A549 (cell line): ENCODE data around the gene SCIN.

Experiments
- BHLHE40 ChIP-seq: IDR thresholded peaks from 2 replicates; pipeline ENCODE4 v1.6.1; 2012; ENCODE audit warnings: low read depth, low read length, inconsistent platforms
- CHD2 ChIP-seq: fragments of 150-350 bp; IDR thresholded peaks from 2 replicates; pipeline ENCODE4 v1.6.1; 2014; ENCODE audit warnings: low read length; ENCODE audit not compliant: partially characterized antibody
- ESRRA ChIP-seq: fragments of 150-350 bp; IDR thresholded peaks from 2 replicates; pipeline ENCODE4 v1.6.1; 2014; ENCODE audit warnings: mild to moderate bottlenecking, low read length, borderline replicate concordance
- MYC ChIP-seq: IDR thresholded peaks from 2 replicates; pipeline ENCODE4 v1.6.1; 2012; ENCODE audit warnings: mild to moderate bottlenecking, inconsistent platforms, low read length, improper control_type of control experiment, borderline replicate concordance
- POLR2A ChIP-seq: IDR thresholded peaks from 2 replicates; pipeline ENCODE4 v1.6.1; 2012; ENCODE audit warnings: mild to moderate bottlenecking, low read length
- POLR2AphosphoS2 ChIP-seq: conservative IDR thresholded peaks from 2 replicates; pipeline ENCODE4 v1.6.1; 2012; ENCODE audit warnings: low read length, improper control_type of control experiment, inconsistent platforms
- RNF2 ChIP-seq: fragments of 200-600 bp; sonication (generic); IDR thresholded peaks from 2 replicates; pipeline ENCODE4 v1.6.1; 2016; ENCODE audit warnings: low read depth, mild to moderate bottlenecking, antibody characterized with exemption, moderate library complexity, borderline replicate concordance
- ZSCAN20 ChIP-seq: fragments of 250-450 bp; sonication (Bioruptor Pico); IDR thresholded peaks from 2 replicates; pipeline ENCODE4 v1.8.0; 2022; ENCODE audit warnings: mild to moderate bottlenecking, moderate library complexity
- TF ChIP-seq, protein P1 (sequence below): fragments of >200 bp; sonication (Bioruptor Twin); formaldehyde crosslinking; IDR thresholded peaks from 3 replicates; pipeline ENCODE4 v1.5.1; 2016
- TF ChIP-seq, protein P2 (sequence below): fragments of 200-600 bp; sonication (generic); IDR thresholded peaks from 2 replicates; pipeline ENCODE4 v1.6.1; 2016; ENCODE audit warnings: antibody characterized with exemption, mild to moderate bottlenecking, moderate library complexity

DNA sequence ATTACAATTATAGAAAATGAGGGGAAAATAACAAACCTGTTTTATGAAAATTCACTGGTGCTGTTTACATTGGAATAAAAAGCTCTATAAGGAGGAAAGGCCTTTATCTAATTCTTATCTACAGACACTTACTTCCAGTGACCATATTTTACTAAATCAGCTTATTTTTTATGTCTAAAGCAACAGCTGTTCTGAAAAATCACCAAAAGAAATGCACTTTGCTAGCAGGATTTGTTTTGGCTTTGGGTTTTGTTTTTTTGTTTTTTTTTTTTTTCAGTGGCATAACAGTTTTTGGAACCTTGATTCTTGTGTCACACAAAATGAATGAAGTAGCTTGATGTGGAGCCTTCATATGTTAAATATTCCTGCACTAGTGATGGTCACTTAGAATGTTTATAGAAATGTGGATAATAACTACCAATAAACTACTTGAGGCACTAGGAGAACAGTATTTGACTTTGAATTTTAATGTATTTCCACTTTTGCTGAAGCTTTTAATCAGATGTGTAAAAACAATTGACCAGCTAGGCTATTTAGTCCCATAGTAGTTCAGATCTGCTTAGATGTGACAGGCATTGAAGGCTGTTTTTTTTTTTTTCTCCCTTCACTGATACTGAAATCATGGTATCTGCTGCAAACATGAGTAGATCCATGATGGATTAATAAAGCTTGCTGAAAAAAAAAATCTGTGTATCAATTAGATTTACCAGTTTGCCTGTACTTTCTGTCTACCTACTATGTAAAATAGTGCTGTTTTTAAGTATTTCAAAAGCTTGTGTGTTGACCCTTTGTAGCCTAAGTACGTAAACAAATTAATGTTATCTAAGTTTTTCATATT is 119.7 kb downstream of the SCIN start:
- TF ChIP-seq, protein P1, sequence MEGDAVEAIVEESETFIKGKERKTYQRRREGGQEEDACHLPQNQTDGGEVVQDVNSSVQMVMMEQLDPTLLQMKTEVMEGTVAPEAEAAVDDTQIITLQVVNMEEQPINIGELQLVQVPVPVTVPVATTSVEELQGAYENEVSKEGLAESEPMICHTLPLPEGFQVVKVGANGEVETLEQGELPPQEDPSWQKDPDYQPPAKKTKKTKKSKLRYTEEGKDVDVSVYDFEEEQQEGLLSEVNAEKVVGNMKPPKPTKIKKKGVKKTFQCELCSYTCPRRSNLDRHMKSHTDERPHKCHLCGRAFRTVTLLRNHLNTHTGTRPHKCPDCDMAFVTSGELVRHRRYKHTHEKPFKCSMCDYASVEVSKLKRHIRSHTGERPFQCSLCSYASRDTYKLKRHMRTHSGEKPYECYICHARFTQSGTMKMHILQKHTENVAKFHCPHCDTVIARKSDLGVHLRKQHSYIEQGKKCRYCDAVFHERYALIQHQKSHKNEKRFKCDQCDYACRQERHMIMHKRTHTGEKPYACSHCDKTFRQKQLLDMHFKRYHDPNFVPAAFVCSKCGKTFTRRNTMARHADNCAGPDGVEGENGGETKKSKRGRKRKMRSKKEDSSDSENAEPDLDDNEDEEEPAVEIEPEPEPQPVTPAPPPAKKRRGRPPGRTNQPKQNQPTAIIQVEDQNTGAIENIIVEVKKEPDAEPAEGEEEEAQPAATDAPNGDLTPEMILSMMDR: no peak
- TF ChIP-seq CHD2 (no peak), POLR2AphosphoS2 (no peak), POLR2A (no peak), MYC (no peak), RNF2 (no peak), ZSCAN20 (no peak), ESRRA (no peak), BHLHE40 (no peak)
- TF ChIP-seq, protein P2, sequence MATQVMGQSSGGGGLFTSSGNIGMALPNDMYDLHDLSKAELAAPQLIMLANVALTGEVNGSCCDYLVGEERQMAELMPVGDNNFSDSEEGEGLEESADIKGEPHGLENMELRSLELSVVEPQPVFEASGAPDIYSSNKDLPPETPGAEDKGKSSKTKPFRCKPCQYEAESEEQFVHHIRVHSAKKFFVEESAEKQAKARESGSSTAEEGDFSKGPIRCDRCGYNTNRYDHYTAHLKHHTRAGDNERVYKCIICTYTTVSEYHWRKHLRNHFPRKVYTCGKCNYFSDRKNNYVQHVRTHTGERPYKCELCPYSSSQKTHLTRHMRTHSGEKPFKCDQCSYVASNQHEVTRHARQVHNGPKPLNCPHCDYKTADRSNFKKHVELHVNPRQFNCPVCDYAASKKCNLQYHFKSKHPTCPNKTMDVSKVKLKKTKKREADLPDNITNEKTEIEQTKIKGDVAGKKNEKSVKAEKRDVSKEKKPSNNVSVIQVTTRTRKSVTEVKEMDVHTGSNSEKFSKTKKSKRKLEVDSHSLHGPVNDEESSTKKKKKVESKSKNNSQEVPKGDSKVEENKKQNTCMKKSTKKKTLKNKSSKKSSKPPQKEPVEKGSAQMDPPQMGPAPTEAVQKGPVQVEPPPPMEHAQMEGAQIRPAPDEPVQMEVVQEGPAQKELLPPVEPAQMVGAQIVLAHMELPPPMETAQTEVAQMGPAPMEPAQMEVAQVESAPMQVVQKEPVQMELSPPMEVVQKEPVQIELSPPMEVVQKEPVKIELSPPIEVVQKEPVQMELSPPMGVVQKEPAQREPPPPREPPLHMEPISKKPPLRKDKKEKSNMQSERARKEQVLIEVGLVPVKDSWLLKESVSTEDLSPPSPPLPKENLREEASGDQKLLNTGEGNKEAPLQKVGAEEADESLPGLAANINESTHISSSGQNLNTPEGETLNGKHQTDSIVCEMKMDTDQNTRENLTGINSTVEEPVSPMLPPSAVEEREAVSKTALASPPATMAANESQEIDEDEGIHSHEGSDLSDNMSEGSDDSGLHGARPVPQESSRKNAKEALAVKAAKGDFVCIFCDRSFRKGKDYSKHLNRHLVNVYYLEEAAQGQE: no peak
